GM20000 (cell line): ENCODE results near the gene NFU1.

Experiments
- DNase-seq: peaks from one replicate; pipeline ENCODE4 v3.0.0; 2012; ENCODE audit warnings: low spot score
- CTCF ChIP-seq: IDR thresholded peaks from 2 replicates; pipeline ENCODE4 v1.5.1; 2012; ENCODE audit warnings: mild to moderate bottlenecking, control low read depth; ENCODE audit errors: extremely low read depth, missing control alignments

The NFU1 gene

GRCh38 chr2:69400121-69400520, 37.1 kb downstream of the NFU1 start:
- DNase-seq: no peak
- no peak for TF ChIP-seq CTCF

- no peak for DNase-seq
- TF ChIP-seq CTCF: no peak
Observed at GRCh38 chr2:69397234-69397633, 40.0 kb downstream of the NFU1 start.

GRCh38 chr2:69395866-69396265, 41.4 kb downstream of the NFU1 start:
- TF ChIP-seq CTCF: no peak
- no peak for DNase-seq

- no peak for TF ChIP-seq CTCF
- no peak for DNase-seq
Observed at GRCh38 chr2:69393963-69394362, 43.3 kb downstream of the NFU1 start.

GRCh38 chr2:69390471-69390870, 46.8 kb downstream of the NFU1 start:
- no peak for DNase-seq

GRCh38 chr2:69390001-69390400, 47.2 kb downstream of the NFU1 start:
- no peak for TF ChIP-seq CTCF
- no peak for DNase-seq

More at GRCh38 chr2:69390471-69390870, 46.8 kb downstream of the NFU1 start:
- no peak for TF ChIP-seq CTCF

- no peak for DNase-seq
- no peak for TF ChIP-seq CTCF
Observed at GRCh38 chr2:69389271-69389670, 48.0 kb downstream of the NFU1 start.
